HepG2 (cell line): ENCODE measurements around the gene HMGN4. TPM values are rescaled to one million over a fixed set of nuclear protein-coding genes. Genes with fewer than 3 reads are reported as not detected.

ENCODE experiments used
- BRD4 ChIP-seq: sonication (generic); formaldehyde crosslinking; IDR thresholded peaks from 2 replicates; pipeline ENCODE4 v1.4.0; 2020; ENCODE audit warnings: missing genetic modification reagents
- GFI1 ChIP-seq: sonication (generic); formaldehyde crosslinking; IDR thresholded peaks from 2 replicates; pipeline ENCODE4 v1.5.0; 2020; ENCODE audit warnings: missing genetic modification reagents, mild to moderate bottlenecking, borderline replicate concordance
- HOXA5 ChIP-seq: sonication (generic); formaldehyde crosslinking; IDR thresholded peaks from 2 replicates; pipeline ENCODE4 v1.4.0; 2020; ENCODE audit warnings: missing genetic modification reagents
- PHF20 ChIP-seq: sonication (generic); formaldehyde crosslinking; IDR thresholded peaks from 2 replicates; pipeline ENCODE4 v1.5.0; 2020; ENCODE audit warnings: mild to moderate bottlenecking, missing genetic modification reagents
- RFXANK ChIP-seq: IDR thresholded peaks from 2 replicates; pipeline ENCODE4 v1.6.1; 2016
- STAG1 ChIP-seq: sonication (generic); formaldehyde crosslinking; IDR thresholded peaks from 2 replicates; pipeline ENCODE4 v1.4.0; 2020; ENCODE audit warnings: missing genetic modification reagents
- STAT6 ChIP-seq: sonication (generic); formaldehyde crosslinking; IDR thresholded peaks from 2 replicates; pipeline ENCODE4 v1.4.0; 2020; ENCODE audit warnings: missing genetic modification reagents, mild to moderate bottlenecking, borderline replicate concordance
- TSC22D2 ChIP-seq: sonication (generic); formaldehyde crosslinking; IDR thresholded peaks from 2 replicates; pipeline ENCODE4 v1.5.1; 2020; ENCODE audit warnings: missing genetic modification reagents, mild to moderate bottlenecking, borderline replicate concordance
- ZNF280D ChIP-seq: sonication (generic); formaldehyde crosslinking; IDR thresholded peaks from 2 replicates; pipeline ENCODE4 v1.5.1; 2020; ENCODE audit warnings: mild to moderate bottlenecking, missing genetic modification reagents
- ZNF576 ChIP-seq: sonication (generic); formaldehyde crosslinking; IDR thresholded peaks from 2 replicates; pipeline ENCODE4 v1.4.0; 2020; ENCODE audit warnings: mild to moderate bottlenecking, missing genetic modification reagents
- ZNF704 ChIP-seq: sonication (generic); formaldehyde crosslinking; IDR thresholded peaks from 2 replicates; pipeline ENCODE4 v1.8.1; 2023; ENCODE audit warnings: mild to moderate bottlenecking, inconsistent platforms, moderate library complexity, missing genetic modification reagents, borderline replicate concordance
- polyA plus RNA-seq, 8 experiments: library from polyadenylated mRNA; depleted of rRNA in 3 of 8; stranded (reverse) in 7 of 8; unstranded in 1 of 8; fragments of >200 nt; fragmentation: Illumina TruSeq in 4 of 8; extraction: Trizol in 4 of 8; gene quantifications; 2 replicates each; pipeline versions ENCODE4 v1.2.1 to v1.2.3, GENCODE V29; 2011 to 2016; ENCODE audit warnings: low read depth in 4 of 8, missing spikeins in 1 of 8, mixed read lengths in 1 of 8; ENCODE audit not compliant: insufficient read depth in 1 of 8
- total RNA-seq, 5 experiments: library from RNA; depleted of rRNA; stranded (reverse); fragments of >200 nt; fragmentation: Illumina TruSeq; extraction: Trizol; gene quantifications; 2 replicates each; pipeline ENCODE4 v1.2.3, GENCODE V29; 2016; ENCODE audit warnings: low read depth in 1 of 5
- TF ChIP-seq, protein P1 (sequence below): sonication (generic); formaldehyde crosslinking; IDR thresholded peaks from 2 replicates; pipeline ENCODE4 v1.4.0; 2020; ENCODE audit warnings: missing genetic modification reagents
- TF ChIP-seq, protein P2 (sequence below): sonication (generic); formaldehyde crosslinking; IDR thresholded peaks from 2 replicates; pipeline ENCODE4 v1.5.1; 2020; ENCODE audit warnings: mild to moderate bottlenecking, missing genetic modification reagents, borderline replicate concordance

The HMGN4 gene
- total and polyA plus RNA-seq, 2 of the 13 experiments (the other 11 are each of a cell fraction or from before 2014, with no cell fraction given): 39.9 to 52.1 TPM

DNA sequence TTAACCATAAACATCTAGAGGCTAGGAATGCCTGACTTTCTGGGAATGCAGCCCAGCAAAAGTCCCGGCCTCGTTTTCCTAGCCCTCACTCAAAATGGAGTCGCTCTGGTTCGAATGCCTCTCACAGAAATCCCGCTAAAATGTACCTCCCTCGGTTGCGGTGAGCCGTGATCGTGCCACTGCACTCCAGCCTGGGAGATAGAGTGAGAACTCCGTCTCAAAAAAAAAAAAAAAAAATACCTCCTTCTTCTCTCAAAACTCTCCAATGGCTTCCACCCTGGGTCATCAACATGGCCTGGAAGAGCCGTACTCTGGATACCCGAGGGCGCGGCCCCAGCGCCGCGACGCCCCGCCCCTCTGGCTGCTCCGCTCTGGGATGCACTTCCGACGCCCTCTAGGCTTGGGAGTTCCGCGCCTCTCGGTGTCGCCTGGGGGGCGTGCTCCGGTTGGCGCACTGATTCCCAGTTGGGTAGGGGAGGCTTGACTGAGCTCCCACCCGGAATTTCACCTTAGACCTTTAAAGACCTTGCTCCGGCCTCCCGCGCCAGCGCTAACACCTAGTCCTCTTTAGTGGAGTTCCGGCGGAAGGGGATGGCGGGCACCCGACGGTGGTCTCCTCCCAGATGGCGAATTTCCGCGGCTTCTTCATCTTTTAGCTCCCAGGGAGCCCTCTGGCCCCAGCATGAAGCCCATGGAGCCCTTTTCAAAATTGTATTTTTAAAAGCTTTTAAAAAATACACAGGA, 12.3 kb downstream of the HMGN4 start (continued):
- TF ChIP-seq, protein P1, sequence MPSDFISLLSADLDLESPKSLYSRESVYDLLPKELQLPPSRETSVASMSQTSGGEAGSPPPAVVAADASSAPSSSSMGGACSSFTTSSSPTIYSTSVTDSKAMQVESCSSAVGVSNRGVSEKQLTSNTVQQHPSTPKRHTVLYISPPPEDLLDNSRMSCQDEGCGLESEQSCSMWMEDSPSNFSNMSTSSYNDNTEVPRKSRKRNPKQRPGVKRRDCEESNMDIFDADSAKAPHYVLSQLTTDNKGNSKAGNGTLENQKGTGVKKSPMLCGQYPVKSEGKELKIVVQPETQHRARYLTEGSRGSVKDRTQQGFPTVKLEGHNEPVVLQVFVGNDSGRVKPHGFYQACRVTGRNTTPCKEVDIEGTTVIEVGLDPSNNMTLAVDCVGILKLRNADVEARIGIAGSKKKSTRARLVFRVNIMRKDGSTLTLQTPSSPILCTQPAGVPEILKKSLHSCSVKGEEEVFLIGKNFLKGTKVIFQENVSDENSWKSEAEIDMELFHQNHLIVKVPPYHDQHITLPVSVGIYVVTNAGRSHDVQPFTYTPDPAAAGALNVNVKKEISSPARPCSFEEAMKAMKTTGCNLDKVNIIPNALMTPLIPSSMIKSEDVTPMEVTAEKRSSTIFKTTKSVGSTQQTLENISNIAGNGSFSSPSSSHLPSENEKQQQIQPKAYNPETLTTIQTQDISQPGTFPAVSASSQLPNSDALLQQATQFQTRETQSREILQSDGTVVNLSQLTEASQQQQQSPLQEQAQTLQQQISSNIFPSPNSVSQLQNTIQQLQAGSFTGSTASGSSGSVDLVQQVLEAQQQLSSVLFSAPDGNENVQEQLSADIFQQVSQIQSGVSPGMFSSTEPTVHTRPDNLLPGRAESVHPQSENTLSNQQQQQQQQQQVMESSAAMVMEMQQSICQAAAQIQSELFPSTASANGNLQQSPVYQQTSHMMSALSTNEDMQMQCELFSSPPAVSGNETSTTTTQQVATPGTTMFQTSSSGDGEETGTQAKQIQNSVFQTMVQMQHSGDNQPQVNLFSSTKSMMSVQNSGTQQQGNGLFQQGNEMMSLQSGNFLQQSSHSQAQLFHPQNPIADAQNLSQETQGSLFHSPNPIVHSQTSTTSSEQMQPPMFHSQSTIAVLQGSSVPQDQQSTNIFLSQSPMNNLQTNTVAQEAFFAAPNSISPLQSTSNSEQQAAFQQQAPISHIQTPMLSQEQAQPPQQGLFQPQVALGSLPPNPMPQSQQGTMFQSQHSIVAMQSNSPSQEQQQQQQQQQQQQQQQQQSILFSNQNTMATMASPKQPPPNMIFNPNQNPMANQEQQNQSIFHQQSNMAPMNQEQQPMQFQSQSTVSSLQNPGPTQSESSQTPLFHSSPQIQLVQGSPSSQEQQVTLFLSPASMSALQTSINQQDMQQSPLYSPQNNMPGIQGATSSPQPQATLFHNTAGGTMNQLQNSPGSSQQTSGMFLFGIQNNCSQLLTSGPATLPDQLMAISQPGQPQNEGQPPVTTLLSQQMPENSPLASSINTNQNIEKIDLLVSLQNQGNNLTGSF (CRISPR knock-in tag): no peak
- TF ChIP-seq ZNF704 (CRISPR knock-in tag): no peak
- TF ChIP-seq, protein P2, sequence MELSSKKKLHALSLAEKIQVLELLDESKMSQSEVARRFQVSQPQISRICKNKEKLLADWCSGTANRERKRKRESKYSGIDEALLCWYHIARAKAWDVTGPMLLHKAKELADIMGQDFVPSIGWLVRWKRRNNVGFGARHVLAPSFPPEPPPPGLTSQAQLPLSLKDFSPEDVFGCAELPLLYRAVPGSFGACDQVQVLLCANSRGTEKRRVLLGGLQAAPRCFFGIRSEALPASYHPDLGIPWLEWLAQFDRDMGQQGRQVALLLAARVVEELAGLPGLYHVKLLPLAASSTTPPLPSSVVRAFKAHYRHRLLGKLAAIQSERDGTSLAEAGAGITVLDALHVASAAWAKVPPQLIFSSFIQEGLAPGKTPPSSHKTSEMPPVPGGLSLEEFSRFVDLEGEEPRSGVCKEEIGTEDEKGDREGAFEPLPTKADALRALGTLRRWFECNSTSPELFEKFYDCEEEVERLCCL (CRISPR knock-in tag): no peak
- peak; percentile 59; the same call in 1 of the 2 replicates for TF ChIP-seq HOXA5
- TF ChIP-seq STAT6 (CRISPR knock-in tag): no peak
- peak; percentile 79; the same call in 1 of the 2 replicates for TF ChIP-seq GFI1 (CRISPR knock-in tag)
- TF ChIP-seq PHF20: peak; percentile 59; the same call in 1 of the 2 replicates
- TF ChIP-seq TSC22D2: peak; percentile 6; the same call in 1 of the 2 replicates
- TF ChIP-seq ZNF280D: peak; percentile 65; the same call in 1 of the 2 replicates
- TF ChIP-seq BRD4 (CRISPR knock-in tag): no peak
- peak; percentile 34; the same call in 1 of the 2 replicates for TF ChIP-seq STAG1 (CRISPR knock-in tag)
- no peak for TF ChIP-seq ZNF576 (CRISPR knock-in tag)
- peak; percentile 71; the same call in 1 of the 2 replicates for TF ChIP-seq RFXANK (CRISPR knock-in tag)
